Activated T-cell treated with anti-CD3 and anti-CD28 coated beads for 24 hours (primary cell): Measurements from ENCODE around the gene MICAL2.

Experiments
- DNase-seq: peaks from one replicate; pipeline ENCODE4 v3.0.0-alpha.2; 2020; ENCODE audit warnings: low read depth

Gene MICAL2

GRCh38 chr11:12117611-12118010 is 7.2 kb downstream of the MICAL2 start:
- DNase-seq: no peak

GRCh38 chr11:12118949-12119348 is 8.6 kb downstream of the MICAL2 start:
- no peak for DNase-seq

- no peak for DNase-seq
These were observed 9.1 kb downstream of the MICAL2 start for GRCh38 chr11:12119502-12119901.

DNA sequence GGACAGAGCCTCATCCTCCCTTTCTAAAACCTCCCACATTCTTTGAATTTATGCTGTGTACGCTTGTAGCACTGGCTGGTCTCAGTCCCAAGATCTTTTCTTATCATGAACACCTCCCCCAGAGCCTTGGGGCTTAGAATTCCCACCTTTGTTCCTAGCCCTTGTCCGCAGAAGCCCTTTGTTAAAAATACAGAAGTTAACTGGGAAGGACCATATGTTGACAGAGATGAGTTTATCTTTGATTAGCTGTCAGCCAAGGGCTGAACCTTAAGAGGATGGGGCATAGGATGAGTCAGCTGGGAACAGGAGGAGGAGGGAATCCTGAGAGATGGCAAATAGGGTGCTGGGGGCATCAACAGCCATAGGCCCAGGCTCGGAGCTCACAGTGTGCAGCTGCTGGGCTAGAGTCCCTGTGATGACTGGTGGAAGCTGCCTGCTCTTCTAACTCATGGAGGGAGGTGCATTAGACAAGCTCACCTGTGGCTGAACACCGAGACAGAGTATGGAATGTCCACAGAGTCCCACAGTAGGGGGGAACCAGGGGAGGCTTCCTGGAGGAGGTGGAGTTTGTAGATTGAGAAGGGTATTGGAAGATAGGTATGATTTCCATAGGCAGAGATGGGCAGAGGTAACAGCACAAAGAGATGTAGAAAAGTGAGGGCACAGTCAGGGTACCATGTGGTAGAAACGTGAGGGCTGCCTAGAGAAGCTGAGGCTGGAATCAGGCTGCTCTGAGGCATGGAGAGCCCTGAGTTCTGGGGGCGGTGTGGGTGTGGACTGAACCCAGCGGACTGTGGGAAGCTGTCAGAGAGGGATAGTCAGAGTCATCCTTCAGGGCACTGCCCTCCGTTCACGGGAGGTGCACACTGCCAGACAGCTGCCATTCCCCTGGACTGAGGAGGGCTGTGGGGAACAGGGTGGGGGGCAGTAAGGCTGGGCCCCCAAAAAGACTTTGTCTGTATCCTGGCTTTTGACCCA is 9.9 kb downstream of the MICAL2 start:
- no peak for DNase-seq

DNA sequence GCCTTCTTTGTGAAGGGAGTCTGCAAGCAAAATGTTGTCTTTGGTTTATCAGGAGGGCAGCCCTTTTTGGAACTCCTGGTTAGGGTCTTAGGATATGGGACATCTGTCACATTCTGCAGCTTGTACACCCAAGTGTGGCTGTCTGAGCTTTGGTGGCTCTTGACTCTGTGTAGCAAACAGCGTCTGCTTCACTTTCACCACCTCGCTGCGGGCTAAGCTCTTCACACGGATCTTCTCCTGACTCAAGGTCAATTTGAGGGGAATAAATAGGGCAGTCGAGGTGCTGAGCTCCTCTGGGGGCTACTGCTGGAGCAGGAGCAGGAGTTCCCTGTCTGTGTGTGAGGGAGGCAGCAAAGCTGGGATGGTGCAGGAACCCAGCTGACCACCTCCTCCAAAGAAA is 10.6 kb downstream of the MICAL2 start:
- no peak for DNase-seq

DNA sequence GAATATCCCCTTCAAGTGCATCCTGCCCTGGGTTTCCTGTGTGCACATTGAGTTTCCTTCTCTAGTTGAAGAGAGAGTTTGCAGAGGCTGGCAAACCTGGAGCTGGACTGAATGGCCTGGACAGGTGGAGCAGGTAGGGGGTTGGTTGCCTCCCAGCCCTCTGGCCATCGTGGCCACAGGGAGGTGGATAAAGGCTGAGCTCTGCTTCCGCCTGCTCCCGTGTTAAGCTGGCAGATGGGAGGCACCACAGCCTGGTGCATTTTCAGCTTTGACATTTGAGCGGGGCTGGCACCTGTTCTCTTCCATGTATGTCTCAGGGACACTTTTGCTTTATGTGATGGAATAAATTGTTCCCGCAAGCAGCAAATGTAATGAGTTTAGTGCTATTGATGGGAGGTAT is 11.1 kb downstream of the MICAL2 start:
- DNase-seq: no peak

DNA sequence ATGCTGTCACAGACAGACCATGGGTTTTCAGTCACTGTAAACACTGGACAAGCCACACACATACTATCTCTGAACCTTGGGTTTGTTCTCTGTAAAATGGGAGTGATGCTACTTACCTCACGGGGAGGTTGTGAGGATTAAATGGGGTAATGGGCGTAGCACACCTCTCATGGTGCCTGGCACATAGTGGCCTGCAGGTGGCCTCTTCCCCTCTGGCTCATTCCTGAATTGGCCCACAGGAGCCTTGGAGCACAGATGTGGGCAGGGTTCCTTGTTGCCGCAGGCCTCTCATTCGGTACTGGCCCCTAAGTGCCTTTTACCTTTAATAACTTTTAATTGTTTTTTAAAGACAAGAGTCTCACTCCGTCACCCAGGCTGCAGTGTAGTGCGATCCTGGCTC is 11.7 kb downstream of the MICAL2 start:
- DNase-seq: no peak

GRCh38 chr11:12123273-12123672 is 12.9 kb downstream of the MICAL2 start:
- DNase-seq: no peak

GRCh38 chr11:12123799-12124198 is 13.4 kb downstream of the MICAL2 start:
- DNase-seq: no peak

- no peak for DNase-seq
These were observed 13.9 kb downstream of the MICAL2 start for GRCh38 chr11:12124306-12124705.

GRCh38 chr11:12125609-12126149 is 15.3 kb downstream of the MICAL2 start:
- DNase-seq: no peak

- DNase-seq: no peak
These were observed 16.1 kb downstream of the MICAL2 start for GRCh38 chr11:12126344-12127019.

- DNase-seq: no peak
These were observed 17.0 kb downstream of the MICAL2 start for GRCh38 chr11:12127206-12127898.

DNA sequence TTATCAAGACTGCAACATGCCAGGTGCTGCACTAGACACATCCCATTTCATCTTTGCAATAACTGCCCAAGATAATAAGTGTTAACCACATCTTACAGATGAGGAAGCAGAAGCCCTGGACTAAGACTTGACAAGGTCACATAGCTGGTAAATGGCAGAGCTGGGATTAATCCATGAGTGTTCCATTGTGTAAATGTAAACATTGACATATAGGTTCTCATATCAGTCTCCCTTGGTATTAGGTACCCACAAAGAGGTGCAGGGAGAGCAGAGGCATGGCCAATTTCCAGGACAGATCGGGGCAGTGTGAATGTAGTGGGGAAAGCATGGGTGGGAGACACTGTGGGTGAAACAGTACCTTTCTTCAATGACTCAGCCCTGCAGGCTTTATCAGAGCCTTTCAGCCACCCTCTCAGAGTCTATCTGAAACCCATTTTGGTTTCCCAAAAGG is 17.9 kb downstream of the MICAL2 start:
- no peak for DNase-seq

DNA sequence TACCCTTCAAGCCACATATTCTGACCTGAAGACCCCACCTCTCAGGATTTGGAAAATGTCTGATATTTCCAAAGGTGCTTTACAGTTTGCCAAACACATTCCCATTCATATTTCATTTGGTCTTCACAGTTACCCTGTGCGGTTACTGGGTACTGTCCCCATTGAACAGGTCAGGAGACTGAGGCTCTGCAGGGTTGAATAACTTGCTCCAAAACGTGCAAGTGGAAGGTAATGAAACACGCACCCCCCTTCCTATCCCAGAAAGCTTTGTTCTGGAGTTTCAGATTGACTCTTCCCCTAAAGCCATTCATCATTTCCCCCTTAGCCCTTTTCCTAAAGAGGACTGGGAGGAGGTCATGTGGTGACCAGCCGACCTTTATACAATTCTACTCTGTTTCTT is 18.8 kb downstream of the MICAL2 start:
- DNase-seq: no peak

GRCh38 chr11:12130180-12130980 is 20.0 kb downstream of the MICAL2 start:
- no peak for DNase-seq

DNA sequence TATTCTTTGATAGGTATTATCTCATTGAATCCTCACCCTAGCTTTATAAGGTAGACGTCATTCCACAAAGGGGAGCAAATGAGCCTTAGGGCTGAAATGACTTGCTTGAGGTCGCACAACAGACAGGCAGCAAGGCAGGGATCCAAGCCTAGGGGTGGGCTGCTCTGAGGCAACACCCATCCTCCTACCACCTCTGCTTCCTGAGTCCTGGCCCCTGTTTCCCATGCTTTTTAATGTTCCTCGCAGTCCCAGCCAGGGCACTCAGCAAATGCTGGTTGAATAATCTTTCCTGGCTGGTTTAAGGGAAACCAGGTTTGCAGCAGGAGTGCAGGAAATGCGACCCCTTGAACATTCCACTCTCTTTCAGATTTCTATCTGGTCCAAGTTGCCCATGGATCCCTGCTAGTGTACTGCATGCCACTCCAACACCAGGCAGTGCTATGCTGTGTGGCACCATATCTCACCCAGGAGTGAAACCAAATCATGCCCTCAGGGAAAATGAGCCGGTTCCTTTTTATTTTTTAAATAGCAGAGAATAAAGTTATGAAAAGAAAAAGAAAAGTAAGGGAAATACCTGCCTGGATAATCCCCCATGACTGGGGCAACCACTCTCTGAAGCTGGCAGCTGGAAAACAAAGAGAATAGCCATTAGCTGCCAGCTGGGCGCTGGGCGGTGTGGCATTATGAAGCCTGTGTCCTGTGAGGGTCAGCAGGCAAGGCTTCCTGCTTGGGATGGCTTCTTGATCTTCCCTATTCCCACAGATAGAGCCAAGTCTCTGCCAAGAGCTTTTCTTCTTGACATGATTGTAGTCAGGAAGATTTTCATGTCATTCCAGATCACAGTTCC is 21.8 kb downstream of the MICAL2 start:
- DNase-seq: no peak

- DNase-seq: no peak
These were observed 22.4 kb downstream of the MICAL2 start for GRCh38 chr11:12132790-12133145.

- no peak for DNase-seq
These were observed 23.3 kb downstream of the MICAL2 start for GRCh38 chr11:12133547-12134235.

- no peak for DNase-seq
These were observed 23.8 kb downstream of the MICAL2 start for GRCh38 chr11:12134236-12134585.
